ENCODE data around the gene ARPP19.

Gene ARPP19

GRCh38 chr15:52546031-52546751, 22.6 kb downstream of the ARPP19 start:
- no peak overlapping the region for H3K9ac ChIP-seq (ENCODE audit: low read depth, low read length)
- peaks cover 12% of the 10 kb centered on the region for H3K36me3 ChIP-seq (ENCODE audit: control insufficient read depth, insufficient read depth, low read length)
- H3K4me3 ChIP-seq (ENCODE audit: low read depth, low read length): no peak overlapping the region
- H3K9me3 ChIP-seq (ENCODE audit: control insufficient read depth, insufficient read depth, low read length): no peaks in the 10 kb centered on the region
- H3K4me1 ChIP-seq (ENCODE audit: control insufficient read depth, insufficient read depth, low read length): no peaks in the 10 kb centered on the region
- H3K27me3 ChIP-seq (ENCODE audit: control insufficient read depth, insufficient read depth, low read length): no peaks in the 10 kb centered on the region

GRCh38 chr15:52540374-52541012, 28.3 kb downstream of the ARPP19 start:
- Histone ChIP-seq H3K4me3 (ENCODE audit: low read depth, low read length) (no peak overlapping the region), H3K4me1 (ENCODE audit: control insufficient read depth, insufficient read depth, low read length) (no peaks in the 10 kb centered on the region), H3K9ac (ENCODE audit: low read depth, low read length) (no peak overlapping the region), H3K27me3 (ENCODE audit: control insufficient read depth, insufficient read depth, low read length) (no peaks in the 10 kb centered on the region), H3K36me3 (ENCODE audit: control insufficient read depth, insufficient read depth, low read length) (no peaks in the 10 kb centered on the region), H3K9me3 (ENCODE audit: control insufficient read depth, insufficient read depth, low read length) (no peaks in the 10 kb centered on the region)

GRCh38 chr15:52537459-52537858, 31.4 kb downstream of the ARPP19 start:
- Histone ChIP-seq H3K27me3 (ENCODE audit: control insufficient read depth, insufficient read depth, low read length) (peaks cover 1% of the 10 kb centered on the region), H3K9me3 (ENCODE audit: control insufficient read depth, insufficient read depth, low read length) (no peaks in the 10 kb centered on the region), H3K4me1 (ENCODE audit: control insufficient read depth, insufficient read depth, low read length) (no peaks in the 10 kb centered on the region), H3K36me3 (ENCODE audit: control insufficient read depth, insufficient read depth, low read length) (no peaks in the 10 kb centered on the region), H3K9ac (ENCODE audit: low read depth, low read length) (no peak overlapping the region), H3K4me3 (ENCODE audit: low read depth, low read length) (no peak overlapping the region)

GRCh38 chr15:52532427-52532826, 36.4 kb downstream of the ARPP19 start:
- H3K4me3 ChIP-seq (ENCODE audit: low read depth, low read length): no peak overlapping the region
- no peaks in the 10 kb centered on the region for H3K36me3 ChIP-seq (ENCODE audit: control insufficient read depth, insufficient read depth, low read length)
- peaks cover 37% of the 10 kb centered on the region for H3K27me3 ChIP-seq (ENCODE audit: control insufficient read depth, insufficient read depth, low read length)
- H3K9me3 ChIP-seq (ENCODE audit: control insufficient read depth, insufficient read depth, low read length): no peaks in the 10 kb centered on the region
- H3K9ac ChIP-seq (ENCODE audit: low read depth, low read length): no peak overlapping the region
- peaks cover 10% of the 10 kb centered on the region for H3K4me1 ChIP-seq (ENCODE audit: control insufficient read depth, insufficient read depth, low read length)

GRCh38 chr15:52529940-52530339, 38.9 kb downstream of the ARPP19 start:
- Histone ChIP-seq H3K4me1 (ENCODE audit: control insufficient read depth, insufficient read depth, low read length) (peaks cover 10% of the 10 kb centered on the region), H3K36me3 (ENCODE audit: control insufficient read depth, insufficient read depth, low read length) (no peaks in the 10 kb centered on the region), H3K9me3 (ENCODE audit: control insufficient read depth, insufficient read depth, low read length) (no peaks in the 10 kb centered on the region), H3K9ac (ENCODE audit: low read depth, low read length) (peak overlapping the region; percentile 1), H3K4me3 (ENCODE audit: low read depth, low read length) (peak overlapping the region; percentile 84), H3K27me3 (ENCODE audit: control insufficient read depth, insufficient read depth, low read length) (peaks cover 43% of the 10 kb centered on the region)

- Histone ChIP-seq H3K4me1 (ENCODE audit: control insufficient read depth, insufficient read depth, low read length) (peaks cover 10% of the 10 kb centered on the region), H3K9me3 (ENCODE audit: control insufficient read depth, insufficient read depth, low read length) (no peaks in the 10 kb centered on the region), H3K36me3 (ENCODE audit: control insufficient read depth, insufficient read depth, low read length) (no peaks in the 10 kb centered on the region), H3K4me3 (ENCODE audit: low read depth, low read length) (peak overlapping the region; percentile 84), H3K27me3 (ENCODE audit: control insufficient read depth, insufficient read depth, low read length) (peaks cover 43% of the 10 kb centered on the region), H3K9ac (ENCODE audit: low read depth, low read length) (peak overlapping the region; percentile 1)
Measured at GRCh38 chr15:52529341-52529924, 39.4 kb downstream of the ARPP19 start.

- Histone ChIP-seq H3K9ac (ENCODE audit: low read depth, low read length) (peak within 1 kb of the TSS; percentile 51), H3K9me3 (ENCODE audit: control insufficient read depth, insufficient read depth, low read length) (no peaks in the 10 kb centered on the region), H3K4me3 (ENCODE audit: low read depth, low read length) (peak within 1 kb of the TSS; percentile 84), H3K27me3 (ENCODE audit: control insufficient read depth, insufficient read depth, low read length) (peaks cover 43% of the 10 kb centered on the region), H3K36me3 (ENCODE audit: control insufficient read depth, insufficient read depth, low read length) (no peaks in the 10 kb centered on the region), H3K4me1 (ENCODE audit: control insufficient read depth, insufficient read depth, low read length) (peaks cover 10% of the 10 kb centered on the region)
Measured at GRCh38 chr15:52528564-52529340, 40.1 kb downstream of the ARPP19 start, which contains the start of gene MYO5A. MYO5A (minus strand) TSS chr15:52528880; CDS start chr15:52528806, 74 bp downstream.

- H3K9me3 ChIP-seq (ENCODE audit: control insufficient read depth, insufficient read depth, low read length): no peaks in the 10 kb centered on the region
- H3K27me3 ChIP-seq (ENCODE audit: control insufficient read depth, insufficient read depth, low read length): peaks cover 43% of the 10 kb centered on the region
Measured at GRCh38 chr15:52527911-52528563, 40.8 kb downstream of the ARPP19 start.

GRCh38 chr15:52527196-52527910, 41.5 kb downstream of the ARPP19 start:
- no peaks in the 10 kb centered on the region for H3K36me3 ChIP-seq (ENCODE audit: control insufficient read depth, insufficient read depth, low read length)
- H3K27me3 ChIP-seq (ENCODE audit: control insufficient read depth, insufficient read depth, low read length): peaks cover 40% of the 10 kb centered on the region
- peak overlapping the region; percentile 83 for H3K4me3 ChIP-seq (ENCODE audit: low read depth, low read length)
- H3K9me3 ChIP-seq (ENCODE audit: control insufficient read depth, insufficient read depth, low read length): no peaks in the 10 kb centered on the region
- H3K4me1 ChIP-seq (ENCODE audit: control insufficient read depth, insufficient read depth, low read length): peaks cover 16% of the 10 kb centered on the region
- no peak overlapping the region for H3K9ac ChIP-seq (ENCODE audit: low read depth, low read length)

More at GRCh38 chr15:52527911-52528563, 40.8 kb downstream of the ARPP19 start:
- Histone ChIP-seq H3K36me3 (ENCODE audit: control insufficient read depth, insufficient read depth, low read length) (no peaks in the 10 kb centered on the region), H3K4me1 (ENCODE audit: control insufficient read depth, insufficient read depth, low read length) (peaks cover 16% of the 10 kb centered on the region), H3K4me3 (ENCODE audit: low read depth, low read length) (peak overlapping the region; percentile 83), H3K9ac (ENCODE audit: low read depth, low read length) (peak overlapping the region; percentile 51)

GRCh38 chr15:52524223-52525136, 44.4 kb downstream of the ARPP19 start:
- H3K4me3 ChIP-seq (ENCODE audit: low read depth, low read length): no peak overlapping the region
- H3K36me3 ChIP-seq (ENCODE audit: control insufficient read depth, insufficient read depth, low read length): no peaks in the 10 kb centered on the region
- H3K4me1 ChIP-seq (ENCODE audit: control insufficient read depth, insufficient read depth, low read length): peaks cover 10% of the 10 kb centered on the region
- peaks cover 13% of the 10 kb centered on the region for H3K27me3 ChIP-seq (ENCODE audit: control insufficient read depth, insufficient read depth, low read length)
- no peaks in the 10 kb centered on the region for H3K9me3 ChIP-seq (ENCODE audit: control insufficient read depth, insufficient read depth, low read length)
- no peak overlapping the region for H3K9ac ChIP-seq (ENCODE audit: low read depth, low read length)
